Measurements from ENCODE around the gene ADSS2. TPM values are rescaled to one million over a fixed set of nuclear protein-coding genes. Genes with fewer than 3 reads are reported as not detected.

ADSS2 gene
- polyA plus RNA-seq, 3 donors = 24.4 to 33.5 (median 26.3) TPM

DNA sequence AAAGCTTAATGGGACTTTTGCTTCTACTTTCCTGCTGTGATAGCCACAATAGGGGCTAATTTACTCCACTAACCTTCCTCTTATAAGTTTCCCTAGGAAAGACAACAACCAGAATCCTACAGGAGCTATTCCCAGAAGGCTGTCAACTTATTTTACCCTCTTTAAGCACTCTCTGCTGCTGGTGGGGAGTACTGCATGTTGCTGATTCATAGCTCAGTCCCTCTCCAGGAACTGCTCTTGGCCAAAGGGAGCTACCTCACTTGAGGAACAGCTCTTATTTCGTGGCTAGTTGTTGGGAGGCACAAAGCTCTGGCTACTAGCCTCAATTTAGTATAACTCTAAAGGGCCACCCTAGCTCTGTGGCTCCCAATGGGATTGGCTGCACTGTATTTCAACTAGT lies 37.2 kb downstream of the ADSS2 start:
- peaks cover 88 to 92% of the 10 kb centered on the region in 2 donors for H3K36me3 ChIP-seq (replicated peaks in 1 of 2; ENCODE audit: control insufficient read depth in 1 of 2, insufficient read depth in 2 of 2, low read length in 2 of 2)
- no peaks in the 10 kb centered on the region for H3K9me3 ChIP-seq (replicated peaks in 1 of 2; ENCODE audit: control insufficient read depth in 1 of 2, insufficient read depth in 1 of 2, low read length in 2 of 2)
- DNase-seq = no peak
- TF ChIP-seq, protein P1, sequence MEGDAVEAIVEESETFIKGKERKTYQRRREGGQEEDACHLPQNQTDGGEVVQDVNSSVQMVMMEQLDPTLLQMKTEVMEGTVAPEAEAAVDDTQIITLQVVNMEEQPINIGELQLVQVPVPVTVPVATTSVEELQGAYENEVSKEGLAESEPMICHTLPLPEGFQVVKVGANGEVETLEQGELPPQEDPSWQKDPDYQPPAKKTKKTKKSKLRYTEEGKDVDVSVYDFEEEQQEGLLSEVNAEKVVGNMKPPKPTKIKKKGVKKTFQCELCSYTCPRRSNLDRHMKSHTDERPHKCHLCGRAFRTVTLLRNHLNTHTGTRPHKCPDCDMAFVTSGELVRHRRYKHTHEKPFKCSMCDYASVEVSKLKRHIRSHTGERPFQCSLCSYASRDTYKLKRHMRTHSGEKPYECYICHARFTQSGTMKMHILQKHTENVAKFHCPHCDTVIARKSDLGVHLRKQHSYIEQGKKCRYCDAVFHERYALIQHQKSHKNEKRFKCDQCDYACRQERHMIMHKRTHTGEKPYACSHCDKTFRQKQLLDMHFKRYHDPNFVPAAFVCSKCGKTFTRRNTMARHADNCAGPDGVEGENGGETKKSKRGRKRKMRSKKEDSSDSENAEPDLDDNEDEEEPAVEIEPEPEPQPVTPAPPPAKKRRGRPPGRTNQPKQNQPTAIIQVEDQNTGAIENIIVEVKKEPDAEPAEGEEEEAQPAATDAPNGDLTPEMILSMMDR (IDR thresholded peaks at IDR 0.05) = no peak
- 88% methylated on average over 1 of the region's 1 CpG for WGBS (ENCODE audit: insufficient coverage)
- no peaks in the 10 kb centered on the region for H3K9me3 Mint-ChIP-seq
- H3K4me1 Mint-ChIP-seq = peaks cover 7% of the 10 kb centered on the region
- peak overlapping the region in 3 of 7 donors; percentile 35 to 67 (median 63) for H3K27ac Mint-ChIP-seq
- no peak overlapping the region for H3K4me3 Mint-ChIP-seq
- no peak overlapping the region for H3K9ac ChIP-seq (ENCODE audit: insufficient read depth, low read length, poor library complexity, severe bottlenecking)
- no peaks in the 10 kb centered on the region for H4K20me1 ChIP-seq (ENCODE audit: insufficient read depth, low read length)
- H3K4me2 ChIP-seq (replicated peaks; ENCODE audit: extremely low read depth, low read length, poor library complexity, severe bottlenecking) = no peak overlapping the region
- peaks cover 7 to 8% of the 10 kb centered on the region in 2 donors for H3K4me1 ChIP-seq (ENCODE audit: control insufficient read depth in 1 of 2, insufficient read depth in 2 of 2, low read length in 2 of 2)
- H2AFZ ChIP-seq (ENCODE audit: insufficient read depth, low read depth, low read length, poor library complexity, severe bottlenecking) = no peak overlapping the region
- H3K27ac ChIP-seq (ENCODE audit: low read depth in 1 of 2, low read length in 2 of 2) = peak overlapping the region in 1 of 2 donors; percentile 40
- H3K79me2 ChIP-seq (ENCODE audit: insufficient read depth, low read length) = no peaks in the 10 kb centered on the region
- peaks cover 82 to 88% of the 10 kb centered on the region in 2 donors for H3K36me3 Mint-ChIP-seq
- H3K27me3 ChIP-seq (ENCODE audit: control insufficient read depth in 2 of 2, insufficient read depth in 2 of 2, low read length in 2 of 2) = no peaks in the 10 kb centered on the region
- H3K27me3 Mint-ChIP-seq (ENCODE audit: low read depth in 3 of 3) = no peaks in the 10 kb centered on the region
- intact Hi-C loops (cut with micrococcal nuclease) = no loop called here
- H3K4me3 ChIP-seq (replicated peaks in 1 of 3; ENCODE audit: low read depth in 2 of 3, low read length in 3 of 3) = no peak overlapping the region

DNA sequence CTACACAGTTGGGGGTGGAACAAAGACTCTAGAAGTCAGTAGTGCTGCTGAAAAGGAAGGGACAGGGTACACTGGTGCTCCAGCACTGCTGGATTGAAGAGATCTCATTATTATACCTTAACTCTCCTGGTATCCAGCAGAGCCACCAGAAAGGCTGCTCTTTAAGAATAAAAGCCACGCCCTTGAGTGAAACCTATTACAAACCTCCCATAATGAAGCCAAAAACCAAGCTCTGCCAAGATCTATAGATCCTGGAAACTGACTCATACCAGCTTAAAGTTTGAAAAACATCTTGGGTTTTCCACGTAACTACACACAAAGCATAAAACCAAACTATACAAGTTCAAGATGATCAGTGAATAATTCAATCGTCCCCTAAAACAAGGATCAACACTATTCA lies 38.0 kb downstream of the ADSS2 start:
- H3K4me1 ChIP-seq (ENCODE audit: control insufficient read depth in 1 of 2, insufficient read depth in 2 of 2, low read length in 2 of 2) = peaks cover 15 to 16% of the 10 kb centered on the region in 2 donors
- H3K36me3 Mint-ChIP-seq = peaks cover 76 to 88% of the 10 kb centered on the region in 2 donors

More for the DNA sequence above, 38.0 kb downstream of the ADSS2 start:
- intact Hi-C loops (cut with micrococcal nuclease) = no loop called here
- peaks cover 15% of the 10 kb centered on the region for H3K4me1 Mint-ChIP-seq
- 95% methylated on average over 2 of the region's 3 CpGs for WGBS (ENCODE audit: insufficient coverage)
- Histone ChIP-seq H4K20me1 (ENCODE audit: insufficient read depth, low read length) (no peaks in the 10 kb centered on the region), H3K4me3 (replicated peaks in 1 of 3; ENCODE audit: low read depth in 2 of 3, low read length in 3 of 3) (no peak overlapping the region), H3K36me3 (replicated peaks in 1 of 2; ENCODE audit: control insufficient read depth in 1 of 2, insufficient read depth in 2 of 2, low read length in 2 of 2) (peaks cover 80 to 89% of the 10 kb centered on the region in 2 donors), H3K9me3 (replicated peaks in 1 of 2; ENCODE audit: control insufficient read depth in 1 of 2, insufficient read depth in 1 of 2, low read length in 2 of 2) (no peaks in the 10 kb centered on the region), H2AFZ (ENCODE audit: insufficient read depth, low read depth, low read length, poor library complexity, severe bottlenecking) (no peak overlapping the region), H3K27ac (ENCODE audit: low read depth in 1 of 2, low read length in 2 of 2) (peak overlapping the region in 1 of 2 donors; percentile 61), H3K79me2 (ENCODE audit: insufficient read depth, low read length) (no peaks in the 10 kb centered on the region), H3K4me2 (replicated peaks; ENCODE audit: extremely low read depth, low read length, poor library complexity, severe bottlenecking) (no peak overlapping the region), H3K27me3 (ENCODE audit: control insufficient read depth in 2 of 2, insufficient read depth in 2 of 2, low read length in 2 of 2) (no peaks in the 10 kb centered on the region), H3K9ac (ENCODE audit: insufficient read depth, low read length, poor library complexity, severe bottlenecking) (no peak overlapping the region)
- DNase-seq = no peak
- TF ChIP-seq, protein P1 (IDR thresholded peaks at IDR 0.05) = no peak
- peak overlapping the region in 3 of 7 donors; percentile 60 to 73 (median 72) for H3K27ac Mint-ChIP-seq
- H3K4me3 Mint-ChIP-seq = no peak overlapping the region
- H3K27me3 Mint-ChIP-seq (ENCODE audit: low read depth in 3 of 3) = no peaks in the 10 kb centered on the region
- H3K9me3 Mint-ChIP-seq = no peaks in the 10 kb centered on the region

Measured in CD14-positive monocyte (primary cell).